Measurements from ENCODE around the gene ANKRD28.

DNA sequence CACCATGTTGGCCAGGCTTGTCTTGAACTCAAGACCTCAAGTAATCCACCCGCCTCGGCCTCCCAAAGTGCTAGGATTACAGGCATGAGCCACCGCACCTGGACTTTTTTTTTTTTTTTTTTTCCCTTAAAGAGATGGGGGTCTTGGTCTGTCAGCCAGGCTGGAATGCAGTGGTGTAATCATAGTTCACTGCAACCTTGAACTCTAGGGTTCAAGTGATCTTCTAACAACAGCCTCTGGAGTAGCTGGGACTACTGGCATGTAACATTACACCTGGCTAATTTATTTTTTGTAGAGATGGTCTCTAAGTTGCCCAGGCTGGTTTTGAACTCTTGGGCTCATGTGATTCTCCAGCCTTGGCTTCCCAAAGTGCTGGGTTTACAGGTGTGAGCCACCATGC, 81.6 kb downstream of the ANKRD28 start:
- TF ChIP-seq POLR2A (IDR thresholded peaks at IDR 0.05) = no peak
- TF ChIP-seq, protein P1, sequence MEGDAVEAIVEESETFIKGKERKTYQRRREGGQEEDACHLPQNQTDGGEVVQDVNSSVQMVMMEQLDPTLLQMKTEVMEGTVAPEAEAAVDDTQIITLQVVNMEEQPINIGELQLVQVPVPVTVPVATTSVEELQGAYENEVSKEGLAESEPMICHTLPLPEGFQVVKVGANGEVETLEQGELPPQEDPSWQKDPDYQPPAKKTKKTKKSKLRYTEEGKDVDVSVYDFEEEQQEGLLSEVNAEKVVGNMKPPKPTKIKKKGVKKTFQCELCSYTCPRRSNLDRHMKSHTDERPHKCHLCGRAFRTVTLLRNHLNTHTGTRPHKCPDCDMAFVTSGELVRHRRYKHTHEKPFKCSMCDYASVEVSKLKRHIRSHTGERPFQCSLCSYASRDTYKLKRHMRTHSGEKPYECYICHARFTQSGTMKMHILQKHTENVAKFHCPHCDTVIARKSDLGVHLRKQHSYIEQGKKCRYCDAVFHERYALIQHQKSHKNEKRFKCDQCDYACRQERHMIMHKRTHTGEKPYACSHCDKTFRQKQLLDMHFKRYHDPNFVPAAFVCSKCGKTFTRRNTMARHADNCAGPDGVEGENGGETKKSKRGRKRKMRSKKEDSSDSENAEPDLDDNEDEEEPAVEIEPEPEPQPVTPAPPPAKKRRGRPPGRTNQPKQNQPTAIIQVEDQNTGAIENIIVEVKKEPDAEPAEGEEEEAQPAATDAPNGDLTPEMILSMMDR (IDR thresholded peaks at IDR 0.05) = no peak

Data from transverse colon (tissue), 3 donors.